Motor neuron (in vitro differentiated cells): ENCODE measurements around the gene CAPZA3. TPM values are rescaled to one million over a fixed set of nuclear protein-coding genes. Genes with fewer than 3 reads are reported as not detected.
"Not testable (repeated sequence)": the region's sequence is repeated elsewhere in the genome, so short reads cannot be mapped to it uniquely, and the experiment has no call there.

ENCODE experiments used
- ATAC-seq, 8 experiments: fragments of 200-7000 bp; cut with Tn5 transposase; replicated peaks in 6 of 8; 2 replicates each; pipeline ENCODE4 v1.8.0; 2021; ENCODE audit warnings: mild to moderate bottlenecking in 8 of 8, moderate library complexity in 8 of 8
- H3K27ac ChIP-seq, 2 donors: fragments of 250-450 bp; sonication (Bioruptor Pico); 2 replicates each; pipeline ENCODE4 v1.9.0; 2021; ENCODE audit warnings: antibody characterized with exemption in 2 of 2, mild to moderate bottlenecking in 2 of 2, moderate library complexity in 1 of 2
- H3K4me1 ChIP-seq, 2 donors: fragments of 250-450 bp; sonication (Bioruptor Pico); replicated peaks in 1 of 2; 2 replicates each; pipeline ENCODE4 v1.6.1; 2021; ENCODE audit warnings: antibody characterized with exemption in 2 of 2, mild to moderate bottlenecking in 2 of 2, moderate library complexity in 1 of 2
- H3K4me3 ChIP-seq, 5 donors: fragments of 250-450 bp; sonication (Bioruptor Pico); 2 replicates each; pipeline ENCODE4 v1.9.0; 2021; ENCODE audit warnings: antibody characterized with exemption in 5 of 5, mild to moderate bottlenecking in 5 of 5, moderate library complexity in 4 of 5
- WGBS, 10 experiments: fragments of 450-650 bp; shearing (Covaris generic); methylation state at CpG; one replicate each; pipeline ENCODE4 v1.0.0; 2022; 5-methylcytosine and 5-hydroxymethylcytosine counted together
- in situ Hi-C, 9 experiments: fragments of 400-800 bp; cut with MboI; loops; one replicate each; pipeline ENCODE4 v1.15.0; 2021; ENCODE audit warnings: low sequenced_read_pairs in 9 of 9, low pct_unique_long_range_greater_than_20kb in 2 of 9; ENCODE audit not compliant: unreplicated experiment in 9 of 9
- total RNA-seq, 8 experiments: library from RNA; unstranded; fragments of 300-600 nt; gene quantifications; 2 replicates each; pipeline versions ENCODE4 v1.2.3 to v1.2.4, GENCODE V29; 2022

The CAPZA3 gene, protein sequence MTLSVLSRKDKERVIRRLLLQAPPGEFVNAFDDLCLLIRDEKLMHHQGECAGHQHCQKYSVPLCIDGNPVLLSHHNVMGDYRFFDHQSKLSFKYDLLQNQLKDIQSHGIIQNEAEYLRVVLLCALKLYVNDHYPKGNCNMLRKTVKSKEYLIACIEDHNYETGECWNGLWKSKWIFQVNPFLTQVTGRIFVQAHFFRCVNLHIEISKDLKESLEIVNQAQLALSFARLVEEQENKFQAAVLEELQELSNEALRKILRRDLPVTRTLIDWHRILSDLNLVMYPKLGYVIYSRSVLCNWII
- not detected for total RNA-seq

DNA sequence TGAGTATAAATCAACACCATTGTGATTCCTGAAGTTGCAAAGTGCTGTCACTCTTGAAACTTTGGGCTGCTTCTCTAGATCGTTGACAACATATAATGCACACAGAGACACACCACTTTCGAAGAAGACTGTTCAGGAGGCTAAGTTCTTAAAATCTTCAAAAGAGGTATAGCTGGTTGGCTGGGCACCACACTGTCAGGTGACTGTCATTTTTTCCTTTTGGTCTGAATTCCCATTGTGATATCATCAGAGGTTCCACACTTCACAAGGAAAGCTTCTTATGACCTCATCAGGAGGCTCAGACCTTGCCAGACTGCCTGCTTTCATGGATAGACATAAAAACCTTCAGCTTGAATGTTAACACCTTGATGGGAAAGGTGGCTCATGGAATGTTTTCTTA, at the start of gene CAPZA3, which contains the start of gene PLCZ1:
Gene CAPZA3 (plus strand): TSS at position 301 of the 400 bp plus-strand sequence. CDS start 150 bp downstream, outside the sequence.
Gene PLCZ1 (minus strand): TSS at position 194 of the 400 bp plus-strand sequence. CDS start 641 bp downstream, outside the sequence.
- whole genome bisulfite sequencing, 10 experiments: 79 to 100% (median 90%) methylated on average over 2 of the region's 2 CpGs; no CpG with 5 or more reads in 7 of the 10 experiments
- ATAC-seq: no peak
- in situ Hi-C loops: no loop called here
- H3K4me3 ChIP-seq: no peak within 1 kb of the TSS
- no peak within 1 kb of the TSS for H3K27ac ChIP-seq
- H3K4me1 ChIP-seq: no peaks in the 10 kb centered on the region

DNA sequence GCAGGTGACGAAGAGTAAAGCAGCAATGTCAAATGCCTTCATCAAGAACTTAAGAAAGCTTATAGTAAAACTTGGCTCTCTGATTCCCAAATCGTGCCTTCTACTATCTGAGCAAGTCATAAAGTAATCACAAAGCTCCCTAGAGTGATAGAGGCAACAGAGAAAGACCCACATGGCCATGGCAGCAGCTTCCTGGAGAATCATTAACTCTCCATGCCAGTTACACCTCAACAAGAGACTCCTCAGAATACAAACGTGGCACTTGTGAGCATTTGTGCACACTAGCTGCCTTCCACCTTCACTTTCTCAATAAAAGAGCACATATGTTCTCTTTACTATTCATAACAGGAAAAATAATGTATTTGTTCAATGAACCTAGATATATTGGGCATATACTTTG, 48.1 kb upstream of the CAPZA3 start:
- in situ Hi-C loops: no loop called here
- no peaks in the 10 kb centered on the region for H3K4me1 ChIP-seq
- H3K4me3 ChIP-seq: no peak overlapping the region
- H3K27ac ChIP-seq: no peak overlapping the region
- 33 to 100% (median 80%) methylated on average over 1 to 3 of the region's 3 CpGs; no CpG with 5 or more reads in 2 of the 10 experiments for WGBS, 10 experiments
- ATAC-seq: no peak

DNA sequence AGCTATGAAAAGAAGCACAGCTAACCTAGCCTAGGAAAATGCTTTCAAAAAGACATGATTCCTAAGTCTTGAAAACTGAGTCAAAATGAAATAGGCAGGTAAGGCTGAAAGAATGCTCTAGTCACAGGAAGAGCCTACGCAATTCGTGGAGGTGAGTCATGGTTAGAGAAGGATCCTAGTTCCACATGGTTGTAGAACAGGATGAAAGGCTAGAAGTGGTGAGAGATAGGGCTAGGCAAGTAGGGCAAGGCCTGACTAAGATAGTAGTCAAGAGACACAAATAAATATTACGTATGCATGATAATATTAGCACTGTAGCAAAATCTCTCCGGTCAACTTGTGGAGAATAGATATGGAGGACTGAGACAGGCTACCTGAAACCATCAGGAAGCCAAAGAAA, 47.3 kb upstream of the CAPZA3 start:
- peak in 2 of 8 experiments; percentile 37 to 52 for ATAC-seq
- Histone ChIP-seq H3K4me3 (no peak overlapping the region), H3K27ac (no peak overlapping the region), H3K4me1 (no peaks in the 10 kb centered on the region)
- in situ Hi-C loops: no loop called here
- WGBS, 10 experiments: 8 to 100% (median 88%) methylated on average over 1 to 4 of the region's 4 CpGs

- in situ Hi-C loops: not testable (repeated sequence)
Observed at GRCh38 chr12:18693986-18694385, 43.9 kb upstream of the CAPZA3 start.

GRCh38 chr12:18696971-18697602, 40.8 kb upstream of the CAPZA3 start:
- in situ Hi-C loops: no loop called here
- no peak overlapping the region for H3K27ac ChIP-seq
- no peaks in the 10 kb centered on the region for H3K4me1 ChIP-seq
- H3K4me3 ChIP-seq: no peak overlapping the region
- ATAC-seq: peak in 2 of 8 experiments; percentile 50 to 72

More at GRCh38 chr12:18693986-18694385, 43.9 kb upstream of the CAPZA3 start:
- H3K4me1 ChIP-seq, H3K4me3 ChIP-seq, ATAC-seq, H3K27ac ChIP-seq: not testable (repeated sequence)
- WGBS, 10 experiments: 60 to 100% (median 83%) methylated on average over 1 to 5 of the region's 5 CpGs; no CpG with 5 or more reads in 1 of the 10 experiments

DNA sequence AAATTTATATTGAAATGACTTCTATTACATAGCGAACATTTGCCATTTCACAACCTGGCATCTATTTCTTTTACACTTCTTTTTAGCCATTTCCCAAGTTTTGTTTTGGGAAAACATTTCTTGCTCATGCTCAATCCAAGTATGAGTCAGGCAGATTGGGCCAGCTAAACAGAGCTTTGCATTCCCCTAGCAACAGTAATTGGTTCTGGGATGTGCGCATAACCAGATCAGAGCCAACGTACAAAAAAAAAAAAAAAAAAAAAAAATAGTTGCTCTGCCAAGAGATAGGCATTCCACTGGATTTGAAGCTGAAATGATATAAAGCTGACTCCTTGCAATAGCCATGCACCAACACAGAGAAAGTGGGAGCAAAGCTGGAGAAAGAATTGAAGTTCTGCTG, 37.6 kb upstream of the CAPZA3 start:
- peak in 3 of 8 experiments; percentile 68 to 99 (median 93) for ATAC-seq
- Histone ChIP-seq H3K4me1 (no peaks in the 10 kb centered on the region), H3K4me3 (no peak overlapping the region), H3K27ac (no peak overlapping the region)
- 20 to 100% (median 83%) methylated on average over 1 to 3 of the region's 3 CpGs for WGBS, 10 experiments
- in situ Hi-C loops: no loop called here

DNA sequence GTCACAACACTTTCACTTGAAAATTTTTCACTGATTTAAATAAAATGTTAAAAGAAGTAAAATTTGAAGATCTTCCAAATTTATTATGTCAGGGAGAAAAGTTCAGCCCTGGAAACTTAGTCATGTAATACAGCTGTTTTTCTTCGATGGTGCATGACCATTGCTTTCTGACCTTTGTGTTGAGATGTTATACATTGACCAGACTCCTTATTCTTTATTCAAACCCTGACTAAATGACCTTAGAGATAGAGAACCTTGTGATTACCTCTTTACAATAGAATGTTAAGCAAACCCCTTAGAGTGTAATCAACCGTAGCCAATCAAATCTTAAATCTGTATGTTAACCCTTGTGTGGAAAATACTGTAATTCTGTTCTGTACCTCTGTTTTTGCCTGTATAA, 34.6 kb upstream of the CAPZA3 start:
- no peak for ATAC-seq
- Histone ChIP-seq H3K4me3 (no peak overlapping the region), H3K4me1 (no peaks in the 10 kb centered on the region), H3K27ac (no peak overlapping the region)
- in situ Hi-C loops: no loop called here
- 0 to 86% (median 25%) methylated on average over 2 of the region's 2 CpGs for WGBS, 10 experiments

- no peak for ATAC-seq
- no peak overlapping the region for H3K4me3 ChIP-seq
- in situ Hi-C loops: no loop called here
- H3K4me1 ChIP-seq: no peaks in the 10 kb centered on the region
- 39 to 82% (median 57%) methylated on average over 1 to 2 of the region's 2 CpGs for WGBS, 10 experiments
- no peak overlapping the region for H3K27ac ChIP-seq
Observed at GRCh38 chr12:18703911-18704310, 34.0 kb upstream of the CAPZA3 start.

- Histone ChIP-seq H3K27ac (no peak overlapping the region), H3K4me3 (no peak overlapping the region), H3K4me1 (no peaks in the 10 kb centered on the region)
- in situ Hi-C loops: no loop called here
- ATAC-seq: no peak
- WGBS, 10 experiments: 86 to 100% (median 100%) methylated on average over 1 of the region's 1 CpG; no CpG with 5 or more reads in 6 of the 10 experiments
Observed at GRCh38 chr12:18706798-18707197, 31.1 kb upstream of the CAPZA3 start.

DNA sequence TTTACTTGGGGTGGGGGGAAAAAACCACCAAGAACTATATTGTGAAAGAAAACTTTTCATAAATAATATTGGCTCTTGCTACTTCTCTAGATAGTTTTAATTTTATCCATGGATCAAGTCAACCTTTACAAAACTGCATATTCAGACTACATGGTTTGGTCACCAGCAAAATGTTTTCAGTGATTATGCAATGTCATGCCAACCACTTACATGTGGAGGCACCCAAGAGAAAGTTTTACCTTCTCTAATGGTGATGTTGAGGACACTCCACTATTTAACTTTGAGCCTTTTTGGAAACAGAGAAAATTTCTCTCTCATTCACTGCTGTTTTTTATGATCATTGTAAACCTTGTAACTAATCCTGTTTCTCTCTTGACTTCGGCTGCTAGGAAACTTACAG, 21.7 kb upstream of the CAPZA3 start:
- Histone ChIP-seq H3K4me3 (no peak overlapping the region), H3K27ac (no peak overlapping the region), H3K4me1 (peaks cover 0 to 4% of the 10 kb centered on the region in 2 donors)
- ATAC-seq: peak in 1 of 8 experiments; percentile 18
- WGBS, 10 experiments: 80 to 100% (median 100%) methylated on average over 1 of the region's 1 CpG; no CpG with 5 or more reads in 3 of the 10 experiments
- in situ Hi-C loops: no loop called here

GRCh38 chr12:18718462-18718861, 19.5 kb upstream of the CAPZA3 start:
- in situ Hi-C loops: no loop called here
- Histone ChIP-seq H3K4me1 (peaks cover 0 to 4% of the 10 kb centered on the region in 2 donors), H3K27ac (no peak overlapping the region), H3K4me3 (no peak overlapping the region)
- no peak for ATAC-seq

GRCh38 chr12:18719922-18720510, 17.9 kb upstream of the CAPZA3 start:
- 36 to 89% (median 68%) methylated on average over 1 to 3 of the region's 3 CpGs; no CpG with 5 or more reads in 1 of the 10 experiments for WGBS, 10 experiments
- in situ Hi-C loops: no loop called here

DNA sequence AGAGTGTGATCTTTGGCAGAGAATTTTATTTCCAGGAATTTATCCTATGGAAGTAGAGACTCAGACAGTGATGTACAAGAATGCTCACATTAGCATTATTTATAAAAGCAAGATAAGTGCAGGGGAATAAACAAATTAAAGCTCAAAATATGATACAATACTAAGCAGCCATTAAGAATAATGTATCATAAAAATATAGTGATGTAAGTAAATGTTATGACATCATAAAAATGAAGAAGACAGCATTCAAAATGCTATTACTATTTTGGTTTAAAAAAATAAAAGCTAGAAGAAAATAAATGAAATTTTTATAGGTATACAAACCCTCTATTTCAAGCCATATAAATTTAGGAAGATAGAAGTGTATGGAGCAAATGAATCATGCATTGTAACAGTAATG, 17.2 kb upstream of the CAPZA3 start:
- ATAC-seq: no peak
- in situ Hi-C loops: no loop called here
- peaks cover 0 to 4% of the 10 kb centered on the region in 2 donors for H3K4me1 ChIP-seq
- no peak overlapping the region for H3K27ac ChIP-seq
- H3K4me3 ChIP-seq: no peak overlapping the region

More at GRCh38 chr12:18719922-18720510, 17.9 kb upstream of the CAPZA3 start:
- ATAC-seq: no peak
- Histone ChIP-seq H3K4me3 (no peak overlapping the region), H3K4me1 (peaks cover 0 to 4% of the 10 kb centered on the region in 2 donors), H3K27ac (no peak overlapping the region)
